Keratinocyte (primary cell): ENCODE results near the gene CDH6. TPM values are rescaled to one million over a fixed set of nuclear protein-coding genes. Genes with fewer than 3 reads are reported as not detected.

ENCODE experiments used
- DNase-seq: peaks from one replicate; pipeline ENCODE4 v3.0.0-alpha.2; 2011; ENCODE audit warnings: low read depth, missing footprints, low spot score
- FAIRE-seq: peaks from 2 replicates; lab custom pipeline; 2011; peaks lifted over from hg19 to GRCh38; lab: Jason Lieb, UNC
- H2AFZ ChIP-seq: 2 replicates; pipeline ENCODE4 v1.6.0; 2012; ENCODE audit warnings: low read length, control low read depth, inconsistent platforms; ENCODE audit not compliant: control insufficient read depth
- H3K27ac ChIP-seq: 2 replicates; pipeline ENCODE4 v1.5.1; 2011; ENCODE audit warnings: low read length; ENCODE audit not compliant: control insufficient read depth, insufficient read depth
- H3K27me3 ChIP-seq: 3 replicates; pipeline ENCODE4 v1.6.0; 2011; ENCODE audit warnings: low read length; ENCODE audit not compliant: control insufficient read depth, insufficient read depth; ENCODE audit errors: extremely low read depth
- H3K36me3 ChIP-seq, 2 experiments: 2 replicates in 1 of 2; 3 replicates in 1 of 2; pipeline ENCODE4 v1.5.1; 2011; ENCODE audit warnings: low read length in 2 of 2, mild to moderate bottlenecking in 1 of 2; ENCODE audit not compliant: control insufficient read depth in 2 of 2, insufficient read depth in 2 of 2; ENCODE audit errors: extremely low read depth in 1 of 2
- H3K4me1 ChIP-seq: 3 replicates; pipeline ENCODE4 v1.5.1; 2011; ENCODE audit warnings: low read length; ENCODE audit not compliant: control insufficient read depth, insufficient read depth; ENCODE audit errors: extremely low read depth
- H3K4me2 ChIP-seq: 3 replicates; pipeline ENCODE4 v1.6.0; 2011; ENCODE audit warnings: low read depth, low read length; ENCODE audit not compliant: control insufficient read depth, insufficient read depth; ENCODE audit errors: extremely low read depth
- H3K4me3 ChIP-seq, 3 experiments: fragments of 200-600 bp in 1 of 3; sonication (generic) in 1 of 3; 2 replicates in 2 of 3; 3 replicates in 1 of 3; pipeline ENCODE4 v1.5.1; 2011 to 2016; ENCODE audit warnings: low read length in 3 of 3, mild to moderate bottlenecking in 3 of 3, control low read depth in 2 of 3, inconsistent platforms in 1 of 3, low read depth in 1 of 3, mixed read lengths in 1 of 3, mixed run types in 1 of 3, moderate library complexity in 1 of 3; ENCODE audit not compliant: control insufficient read depth in 2 of 3, insufficient read depth in 2 of 3; ENCODE audit errors: extremely low read depth in 1 of 3
- H3K79me2 ChIP-seq: 2 replicates; pipeline ENCODE4 v1.6.0; 2012; ENCODE audit warnings: low read length; ENCODE audit not compliant: control insufficient read depth, insufficient read depth
- H3K9ac ChIP-seq: 3 replicates; pipeline ENCODE4 v1.6.0; 2011; ENCODE audit warnings: low read length; ENCODE audit not compliant: control insufficient read depth, insufficient read depth; ENCODE audit errors: extremely low read depth
- H3K9me1 ChIP-seq: 3 replicates; pipeline ENCODE4 v1.6.0; 2011; ENCODE audit warnings: low read length; ENCODE audit not compliant: control insufficient read depth, insufficient read depth; ENCODE audit errors: extremely low read depth
- H3K9me3 ChIP-seq: 2 replicates; pipeline ENCODE4 v1.5.1; 2012; ENCODE audit warnings: low read depth, low read length; ENCODE audit not compliant: control insufficient read depth
- H4K20me1 ChIP-seq: 3 replicates; pipeline ENCODE4 v1.6.0; 2011; ENCODE audit warnings: low read length; ENCODE audit not compliant: control insufficient read depth, insufficient read depth; ENCODE audit errors: extremely low read depth
- EZH2 ChIP-seq: IDR thresholded peaks from one replicate; pipeline ENCODE4 v1.6.1; 2012; ENCODE audit warnings: inconsistent platforms, mild to moderate bottlenecking, low read length, moderate library complexity
- dilution Hi-C: fragments of 300-500 bp; cut with MboI; formaldehyde crosslinking; loops from one replicate; pipeline ENCODE4 v1.7.0; 2020; ENCODE audit warnings: low sequenced_read_pairs; ENCODE audit not compliant: extremely low pct_ligation_motif_present
- polyA plus RNA-seq, 5 experiments: library from polyadenylated mRNA; depleted of rRNA in 3 of 5; stranded (reverse) in 3 of 5; stranded (forward) in 1 of 5; unstranded in 1 of 5; fragments of >200 nt; gene quantifications; 1 replicate in 1 of 5; 2 replicates in 3 of 5; 3 replicates in 1 of 5; pipeline versions ENCODE4 v1.2.1 to v1.2.3, GENCODE V29; 2011 to 2012; ENCODE audit warnings: missing spikeins in 2 of 5, low read depth in 1 of 5, low replicate concordance in 1 of 5
- TF ChIP-seq, protein P1 (sequence below), 3 experiments: IDR thresholded peaks in 1 of 3; conservative IDR thresholded peaks in 1 of 3; optimal IDR thresholded peaks in 1 of 3; 2 replicates in 2 of 3; 3 replicates in 1 of 3; pipeline versions ENCODE3 to v1.5.1; 2011; ENCODE audit warnings: low read length in 3 of 3, mild to moderate bottlenecking in 3 of 3, moderate library complexity in 2 of 3, control low read depth in 1 of 3, inconsistent platforms in 1 of 3; ENCODE audit not compliant: insufficient read depth in 2 of 3; ENCODE audit errors: extremely low read depth in 1 of 3

The CDH6 gene
- polyA plus RNA-seq, 1 donor (not counting 4 experiments of a cell fraction or from before 2014, with no cell fraction given) = not detected

DNA sequence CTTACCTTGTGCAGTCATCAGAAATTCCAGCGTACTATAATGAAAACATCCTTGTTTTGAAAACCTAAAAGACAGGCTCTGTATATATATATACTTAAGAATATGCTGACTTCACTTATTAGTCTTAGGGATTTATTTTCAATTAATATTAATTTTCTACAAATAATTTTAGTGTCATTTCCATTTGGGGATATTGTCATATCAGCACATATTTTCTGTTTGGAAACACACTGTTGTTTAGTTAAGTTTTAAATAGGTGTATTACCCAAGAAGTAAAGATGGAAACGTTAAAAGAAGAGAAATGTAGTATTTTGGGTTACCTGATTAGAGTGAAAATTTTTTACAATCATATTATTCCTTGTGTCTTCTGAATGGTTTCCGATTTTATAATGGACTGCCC lies 131.4 kb downstream of the CDH6 start:
- no peaks in the 10 kb centered on the region for H3K79me2 ChIP-seq
- no peak overlapping the region for H3K9ac ChIP-seq
- H3K4me1 ChIP-seq = no peaks in the 10 kb centered on the region
- no peaks in the 10 kb centered on the region for H3K27me3 ChIP-seq
- no peak overlapping the region for H3K27ac ChIP-seq
- no peaks in the 10 kb centered on the region for H4K20me1 ChIP-seq
- H3K36me3 ChIP-seq = no peaks in the 10 kb centered on the region
- TF ChIP-seq EZH2 = no peak
- TF ChIP-seq, protein P1, sequence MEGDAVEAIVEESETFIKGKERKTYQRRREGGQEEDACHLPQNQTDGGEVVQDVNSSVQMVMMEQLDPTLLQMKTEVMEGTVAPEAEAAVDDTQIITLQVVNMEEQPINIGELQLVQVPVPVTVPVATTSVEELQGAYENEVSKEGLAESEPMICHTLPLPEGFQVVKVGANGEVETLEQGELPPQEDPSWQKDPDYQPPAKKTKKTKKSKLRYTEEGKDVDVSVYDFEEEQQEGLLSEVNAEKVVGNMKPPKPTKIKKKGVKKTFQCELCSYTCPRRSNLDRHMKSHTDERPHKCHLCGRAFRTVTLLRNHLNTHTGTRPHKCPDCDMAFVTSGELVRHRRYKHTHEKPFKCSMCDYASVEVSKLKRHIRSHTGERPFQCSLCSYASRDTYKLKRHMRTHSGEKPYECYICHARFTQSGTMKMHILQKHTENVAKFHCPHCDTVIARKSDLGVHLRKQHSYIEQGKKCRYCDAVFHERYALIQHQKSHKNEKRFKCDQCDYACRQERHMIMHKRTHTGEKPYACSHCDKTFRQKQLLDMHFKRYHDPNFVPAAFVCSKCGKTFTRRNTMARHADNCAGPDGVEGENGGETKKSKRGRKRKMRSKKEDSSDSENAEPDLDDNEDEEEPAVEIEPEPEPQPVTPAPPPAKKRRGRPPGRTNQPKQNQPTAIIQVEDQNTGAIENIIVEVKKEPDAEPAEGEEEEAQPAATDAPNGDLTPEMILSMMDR (optimal IDR thresholded peaks at IDR 0.05 in 1 of 3, IDR thresholded peaks at IDR 0.05 in 1 of 3, conservative IDR thresholded peaks at IDR 0.05 in 1 of 3; ENCODE audit: extremely low read depth in 1 of 3, insufficient read depth in 2 of 3, low read length in 3 of 3) = no peak
- dilution Hi-C loops = no loop called here
- no peak overlapping the region for H2AFZ ChIP-seq
- H3K9me1 ChIP-seq = no peaks in the 10 kb centered on the region
- H3K4me3 ChIP-seq = no peak overlapping the region
- no peaks in the 10 kb centered on the region for H3K9me3 ChIP-seq
- DNase-seq (no peak), FAIRE-seq (no peak)
- no peak overlapping the region for H3K4me2 ChIP-seq

DNA sequence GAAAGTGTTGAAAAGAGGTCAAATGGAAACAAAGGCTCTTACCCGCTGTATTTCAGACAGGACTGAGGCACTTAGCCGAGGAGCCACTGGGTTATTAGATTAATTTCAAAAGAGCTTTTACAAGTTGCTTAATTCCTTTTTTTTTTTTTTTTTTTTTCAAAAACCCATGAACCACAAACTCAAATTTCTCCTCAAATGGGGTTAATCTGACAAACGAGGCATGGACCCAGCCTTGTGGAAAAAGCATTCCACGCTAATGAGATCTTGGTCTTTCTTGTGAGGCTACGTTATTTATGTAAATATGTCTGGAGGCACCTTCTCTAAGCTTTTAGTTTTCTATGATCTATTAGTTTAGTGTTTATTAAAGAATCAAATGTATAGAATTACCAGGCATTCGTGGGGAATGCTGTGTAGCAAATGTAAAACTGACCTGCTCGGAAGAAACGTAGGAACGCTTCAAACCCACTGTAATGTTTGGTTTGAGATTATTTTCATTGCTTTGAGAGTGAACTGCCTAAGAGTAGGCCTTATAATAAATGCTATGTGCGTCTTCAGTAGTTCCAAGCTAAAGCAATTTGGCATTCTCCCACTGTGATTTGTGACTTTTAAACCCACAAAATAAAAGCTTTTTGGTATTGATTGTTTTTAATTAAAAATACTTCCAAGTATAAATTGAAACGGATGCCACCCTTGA lies 134.7 kb downstream of the CDH6 start:
- Histone ChIP-seq H3K79me2 (no peaks in the 10 kb centered on the region), H3K36me3 (no peaks in the 10 kb centered on the region), H2AFZ (no peak overlapping the region), H4K20me1 (no peaks in the 10 kb centered on the region), H3K4me3 (no peak overlapping the region), H3K4me2 (no peak overlapping the region), H3K9ac (no peak overlapping the region), H3K27me3 (no peaks in the 10 kb centered on the region), H3K9me3 (no peaks in the 10 kb centered on the region), H3K4me1 (no peaks in the 10 kb centered on the region), H3K9me1 (no peaks in the 10 kb centered on the region), H3K27ac (no peak overlapping the region)
- TF ChIP-seq, protein P1 (optimal IDR thresholded peaks at IDR 0.05 in 1 of 3, IDR thresholded peaks at IDR 0.05 in 1 of 3, conservative IDR thresholded peaks at IDR 0.05 in 1 of 3; ENCODE audit: extremely low read depth in 1 of 3, insufficient read depth in 2 of 3, low read length in 3 of 3) = no peak
- FAIRE-seq = no peak
- dilution Hi-C loops = no loop called here
- no peak for DNase-seq
